HFF-Myc (cell line): ENCODE results near the gene JADE2.
"Not testable (repeated sequence)": the region's sequence is repeated elsewhere in the genome, so short reads cannot be mapped to it uniquely, and the experiment has no call there.

Experiments
- DNase-seq: peaks from one replicate; pipeline ENCODE4 v3.0.0-alpha.2; 2011; ENCODE audit warnings: low read depth; ENCODE audit errors: extremely low read depth
- H3K4me3 ChIP-seq: replicated peaks from 2 replicates; pipeline ENCODE4 v1.5.1; 2011; ENCODE audit warnings: low read depth, mild to moderate bottlenecking, control low read depth, low read length
- TF ChIP-seq, protein P1 (sequence below): IDR thresholded peaks from 2 replicates; pipeline ENCODE4 v1.5.1; 2012; ENCODE audit warnings: mild to moderate bottlenecking, low read depth, low read length, control low read depth; ENCODE audit errors: missing control alignments

The JADE2 gene

GRCh38 chr5:134509308-134510040, 16.0 kb upstream of the JADE2 start:
- H3K4me3 ChIP-seq: no peak overlapping the region
- no peak for DNase-seq
- TF ChIP-seq, protein P1, sequence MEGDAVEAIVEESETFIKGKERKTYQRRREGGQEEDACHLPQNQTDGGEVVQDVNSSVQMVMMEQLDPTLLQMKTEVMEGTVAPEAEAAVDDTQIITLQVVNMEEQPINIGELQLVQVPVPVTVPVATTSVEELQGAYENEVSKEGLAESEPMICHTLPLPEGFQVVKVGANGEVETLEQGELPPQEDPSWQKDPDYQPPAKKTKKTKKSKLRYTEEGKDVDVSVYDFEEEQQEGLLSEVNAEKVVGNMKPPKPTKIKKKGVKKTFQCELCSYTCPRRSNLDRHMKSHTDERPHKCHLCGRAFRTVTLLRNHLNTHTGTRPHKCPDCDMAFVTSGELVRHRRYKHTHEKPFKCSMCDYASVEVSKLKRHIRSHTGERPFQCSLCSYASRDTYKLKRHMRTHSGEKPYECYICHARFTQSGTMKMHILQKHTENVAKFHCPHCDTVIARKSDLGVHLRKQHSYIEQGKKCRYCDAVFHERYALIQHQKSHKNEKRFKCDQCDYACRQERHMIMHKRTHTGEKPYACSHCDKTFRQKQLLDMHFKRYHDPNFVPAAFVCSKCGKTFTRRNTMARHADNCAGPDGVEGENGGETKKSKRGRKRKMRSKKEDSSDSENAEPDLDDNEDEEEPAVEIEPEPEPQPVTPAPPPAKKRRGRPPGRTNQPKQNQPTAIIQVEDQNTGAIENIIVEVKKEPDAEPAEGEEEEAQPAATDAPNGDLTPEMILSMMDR: no peak

GRCh38 chr5:134510970-134511795, 14.3 kb upstream of the JADE2 start:
- TF ChIP-seq, protein P1: no peak
- DNase-seq: no peak
- no peak overlapping the region for H3K4me3 ChIP-seq

- DNase-seq: no peak
- TF ChIP-seq, protein P1: no peak
- no peak overlapping the region for H3K4me3 ChIP-seq
These were observed 13.4 kb upstream of the JADE2 start for GRCh38 chr5:134511796-134512660.

DNA sequence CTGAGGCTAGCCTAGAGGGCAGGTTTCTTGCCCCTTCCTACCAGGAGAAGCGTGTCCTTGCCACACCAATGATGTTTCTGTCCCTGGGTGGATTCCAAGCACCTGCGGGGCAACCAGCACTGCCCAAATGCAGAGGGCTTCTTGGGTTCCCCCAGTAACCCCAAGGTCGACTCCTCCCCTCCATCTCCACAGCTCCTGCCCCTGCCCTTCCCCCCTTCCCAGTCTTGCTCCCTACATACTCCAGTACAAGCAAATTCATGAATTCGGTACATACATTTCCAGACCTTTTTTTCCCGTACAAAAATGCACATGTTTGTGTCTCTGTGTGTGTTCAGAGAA, 12.8 kb upstream of the JADE2 start:
- no peak for DNase-seq
- no peak overlapping the region for H3K4me3 ChIP-seq
- TF ChIP-seq, protein P1: no peak

DNA sequence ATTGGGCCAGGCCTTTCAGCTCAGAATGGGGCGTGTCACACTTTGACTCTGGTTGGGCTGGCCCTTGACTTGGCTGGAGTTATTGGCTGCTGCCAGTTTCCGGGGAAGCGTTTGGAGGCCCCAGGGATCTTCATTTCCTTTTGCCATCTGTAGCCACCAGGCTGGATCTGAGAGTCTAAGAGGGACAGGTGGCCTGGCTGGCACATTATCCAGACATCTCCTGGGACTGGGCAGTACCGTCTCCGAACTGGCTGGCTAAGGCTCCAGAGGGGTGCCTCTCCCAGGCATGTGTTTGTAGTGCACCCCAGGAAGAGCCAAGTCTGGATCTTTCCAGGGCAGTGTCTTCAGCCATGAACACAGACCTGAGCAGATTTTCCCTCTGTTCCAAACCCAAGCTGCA, 9.7 kb upstream of the JADE2 start:
- DNase-seq: no peak
- H3K4me3 ChIP-seq: no peak overlapping the region
- TF ChIP-seq, protein P1: no peak

- DNase-seq: not testable (repeated sequence)
These were observed 8.5 kb upstream of the JADE2 start for GRCh38 chr5:134516984-134517383.

DNA sequence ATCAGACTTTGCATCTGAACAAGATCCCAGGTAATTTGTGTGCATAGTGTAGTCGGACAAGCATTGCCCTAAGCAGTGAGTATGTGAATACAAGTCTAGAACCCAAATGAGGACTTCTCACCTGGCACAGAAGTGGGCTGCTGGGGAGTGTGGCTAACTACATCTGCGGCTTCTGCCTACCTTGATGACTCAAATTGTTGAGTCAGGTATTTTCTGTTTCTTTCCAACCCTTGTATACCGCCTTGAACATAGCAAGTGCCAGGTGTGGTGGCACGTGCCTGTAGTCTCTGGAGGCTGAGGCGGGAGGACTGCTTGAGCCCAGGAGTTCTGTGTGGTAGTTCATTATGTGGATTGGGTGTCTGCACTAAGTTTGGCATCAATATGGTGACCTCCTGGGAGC, 7.9 kb upstream of the JADE2 start:
- H3K4me3 ChIP-seq: no peak overlapping the region
- TF ChIP-seq, protein P1: no peak
- DNase-seq: no peak

More at GRCh38 chr5:134516984-134517383, 8.5 kb upstream of the JADE2 start:
- H3K4me3 ChIP-seq: not testable (repeated sequence)
